HG02798 (cell line): ENCODE measurements around the gene ZNF593.

Experiments
- ATAC-seq: cut with Tn5 transposase; IDR thresholded peaks from one replicate; pipeline ENCODE4 v1.9.1; 2021; ENCODE audit warnings: mild to moderate bottlenecking; ENCODE audit not compliant: unreplicated experiment, poor library complexity

Gene ZNF593

DNA sequence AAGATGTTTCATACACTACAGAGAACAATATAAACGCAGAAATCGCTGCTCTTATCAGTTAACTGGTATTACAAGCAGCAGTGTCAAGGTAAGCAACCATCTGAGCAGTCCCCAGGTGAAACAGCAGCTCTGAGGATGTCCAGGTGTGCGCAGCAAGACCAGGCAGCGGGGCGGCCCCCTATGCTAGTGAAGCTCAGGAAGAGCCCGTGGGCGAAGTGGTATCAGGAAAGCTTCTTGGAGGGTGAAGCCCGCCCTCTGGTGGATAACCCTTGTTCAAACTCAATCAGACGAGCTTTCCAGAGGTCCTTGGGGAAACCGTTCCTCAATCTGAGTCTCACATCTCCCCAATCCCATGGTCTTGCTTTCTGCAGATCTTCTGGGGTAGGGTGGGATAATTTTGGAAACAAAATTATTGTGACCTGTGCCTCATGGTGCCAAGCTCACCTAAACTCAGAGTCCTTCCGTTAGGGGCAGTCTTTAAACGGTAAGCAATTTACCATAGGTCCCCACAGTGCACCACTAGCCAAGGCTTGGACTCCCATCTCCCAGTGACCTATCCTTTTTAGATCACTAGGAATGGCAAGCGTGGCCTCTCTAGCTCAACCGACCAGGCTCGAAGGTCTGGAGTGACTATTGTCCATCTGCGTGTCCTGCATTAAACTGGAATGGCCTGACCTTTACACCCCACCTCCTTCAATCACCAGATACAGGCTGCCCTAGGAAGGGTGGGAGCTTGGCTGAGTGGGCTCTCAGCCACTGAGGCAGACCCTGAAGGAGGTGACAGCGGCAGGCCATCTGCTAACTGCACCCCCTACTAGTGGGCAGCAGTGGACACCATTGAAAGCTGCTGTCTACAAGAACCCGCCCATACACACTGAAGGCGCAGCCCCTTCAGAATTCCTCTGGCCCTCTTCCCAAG lies 24.4 kb upstream of the ZNF593 start:
- ATAC-seq: peak; percentile 60

DNA sequence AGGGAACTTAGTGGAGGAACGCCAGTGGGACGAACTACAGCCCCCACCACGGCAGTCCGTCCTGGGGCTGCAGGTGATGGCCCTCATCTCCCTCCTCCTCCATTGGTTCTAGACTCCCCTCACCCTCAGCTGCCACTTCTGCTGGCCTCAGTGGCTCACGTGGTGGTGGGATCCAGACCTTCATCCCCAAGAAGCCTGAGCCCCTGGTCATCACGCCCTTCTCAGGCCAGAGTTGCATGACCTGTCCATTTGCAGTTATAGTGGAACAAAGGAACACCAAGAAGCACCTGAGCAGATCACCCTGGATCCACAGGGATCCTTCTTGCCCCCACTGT lies 23.8 kb upstream of the ZNF593 start:
- no peak for ATAC-seq

DNA sequence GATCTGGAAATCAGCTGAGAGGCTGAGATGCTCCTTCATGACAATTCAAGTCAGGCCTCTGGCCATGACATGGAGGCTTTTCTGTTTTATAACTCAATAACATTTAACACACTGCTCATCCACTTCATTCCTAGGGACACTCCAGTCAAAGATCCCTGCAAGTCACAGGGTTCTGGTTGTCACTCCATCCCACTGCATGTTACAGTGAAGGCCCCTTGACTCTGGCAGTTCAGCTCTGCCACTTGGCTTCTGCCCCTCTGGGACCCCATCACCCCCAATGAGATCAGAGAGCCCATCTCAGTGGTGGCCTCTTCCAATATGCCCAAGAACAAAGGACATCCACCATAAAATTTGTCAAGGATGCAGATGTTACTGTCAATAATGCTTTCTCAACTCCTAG lies 20.8 kb upstream of the ZNF593 start:
- ATAC-seq: no peak

DNA sequence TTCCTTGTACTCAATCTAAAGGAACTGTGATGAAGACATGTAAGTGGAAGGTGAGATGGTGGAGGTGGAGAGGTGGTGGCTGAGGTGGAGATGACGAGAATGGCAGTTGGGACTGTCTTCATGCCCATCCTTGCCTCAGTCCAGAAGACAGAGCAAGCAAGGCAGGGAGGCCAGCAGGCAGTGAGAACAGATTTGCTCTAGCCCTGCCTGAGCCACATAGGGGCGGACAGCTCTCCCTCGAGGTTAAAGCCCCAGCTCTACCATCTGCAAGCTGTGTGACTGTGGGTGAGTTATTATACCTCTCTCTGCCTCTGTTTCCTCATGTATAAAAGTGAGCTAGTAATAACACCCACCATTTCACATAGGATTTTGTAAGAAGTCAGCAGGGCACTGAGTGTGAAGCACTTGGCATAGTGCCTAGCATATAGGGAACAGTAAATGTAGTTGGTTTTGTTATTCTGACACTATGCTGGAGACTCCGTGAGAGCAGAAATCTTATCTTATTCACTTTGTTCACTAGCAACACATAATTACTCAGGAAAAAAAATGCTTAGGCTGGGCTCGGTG lies 15.7 kb upstream of the ZNF593 start:
- no peak for ATAC-seq

DNA sequence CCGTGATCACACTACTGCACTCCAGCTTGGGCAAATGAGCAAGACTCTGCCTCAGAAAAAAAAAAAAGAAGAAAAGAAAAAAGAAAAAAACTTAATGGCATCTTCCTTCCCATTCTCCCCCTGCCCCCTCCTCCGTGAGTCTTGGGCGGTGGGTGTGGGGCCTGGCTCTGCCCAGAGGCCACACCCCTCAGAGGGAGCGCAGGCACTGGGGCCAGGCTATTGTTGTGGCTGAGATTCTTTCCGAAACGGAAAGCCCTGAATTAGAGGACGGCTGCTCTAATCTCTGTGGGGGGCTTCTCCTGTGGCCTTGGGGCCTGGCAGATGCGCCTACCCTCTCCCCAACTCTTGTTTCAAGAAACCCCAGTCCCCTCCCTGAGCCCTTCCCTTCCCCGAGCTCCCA lies 15.0 kb upstream of the ZNF593 start:
- ATAC-seq: no peak

DNA sequence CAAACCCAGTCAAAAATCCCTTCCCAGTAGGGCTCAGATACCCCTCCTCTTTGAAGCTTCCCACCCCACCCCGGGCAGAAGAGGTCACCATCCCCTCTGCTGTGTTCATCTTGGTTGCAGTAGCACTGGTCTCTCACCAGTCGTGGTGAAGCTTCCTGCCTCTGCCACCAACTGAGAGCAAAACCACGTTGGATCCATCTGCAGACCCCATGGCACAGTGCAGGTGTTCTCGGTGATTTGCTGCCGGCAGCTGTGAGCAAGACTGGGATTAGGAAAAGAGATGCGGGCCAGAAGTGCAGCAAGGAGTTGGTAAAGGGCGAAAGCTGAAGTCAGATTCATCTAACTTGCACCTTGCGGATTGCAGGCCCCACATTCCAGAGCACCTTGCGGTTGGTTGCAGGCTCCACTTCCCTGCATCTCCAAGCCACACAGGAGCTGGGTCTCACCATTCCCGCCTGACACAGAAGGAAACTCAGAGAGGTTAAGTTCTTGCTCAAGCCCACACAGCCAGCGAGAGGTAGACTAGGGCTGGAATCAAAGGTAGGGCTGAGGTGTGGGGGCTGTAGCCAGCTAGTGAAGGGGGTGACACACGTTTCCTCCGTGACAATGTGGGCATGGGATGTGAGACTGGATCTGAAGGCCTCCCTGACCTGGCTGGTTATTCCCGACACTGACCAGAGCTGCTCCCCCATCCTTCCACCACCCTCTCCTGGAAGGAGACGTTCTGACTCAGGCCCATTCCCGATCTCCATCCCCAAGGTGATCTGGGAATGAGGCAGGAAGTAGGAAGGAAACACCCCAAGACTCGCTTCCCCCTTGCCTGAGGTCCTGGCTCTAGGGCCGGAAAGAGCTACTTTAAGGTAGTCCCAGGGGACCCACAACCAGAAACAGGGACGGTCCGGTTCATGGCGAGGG lies 14.1 kb upstream of the ZNF593 start:
- ATAC-seq: no peak

DNA sequence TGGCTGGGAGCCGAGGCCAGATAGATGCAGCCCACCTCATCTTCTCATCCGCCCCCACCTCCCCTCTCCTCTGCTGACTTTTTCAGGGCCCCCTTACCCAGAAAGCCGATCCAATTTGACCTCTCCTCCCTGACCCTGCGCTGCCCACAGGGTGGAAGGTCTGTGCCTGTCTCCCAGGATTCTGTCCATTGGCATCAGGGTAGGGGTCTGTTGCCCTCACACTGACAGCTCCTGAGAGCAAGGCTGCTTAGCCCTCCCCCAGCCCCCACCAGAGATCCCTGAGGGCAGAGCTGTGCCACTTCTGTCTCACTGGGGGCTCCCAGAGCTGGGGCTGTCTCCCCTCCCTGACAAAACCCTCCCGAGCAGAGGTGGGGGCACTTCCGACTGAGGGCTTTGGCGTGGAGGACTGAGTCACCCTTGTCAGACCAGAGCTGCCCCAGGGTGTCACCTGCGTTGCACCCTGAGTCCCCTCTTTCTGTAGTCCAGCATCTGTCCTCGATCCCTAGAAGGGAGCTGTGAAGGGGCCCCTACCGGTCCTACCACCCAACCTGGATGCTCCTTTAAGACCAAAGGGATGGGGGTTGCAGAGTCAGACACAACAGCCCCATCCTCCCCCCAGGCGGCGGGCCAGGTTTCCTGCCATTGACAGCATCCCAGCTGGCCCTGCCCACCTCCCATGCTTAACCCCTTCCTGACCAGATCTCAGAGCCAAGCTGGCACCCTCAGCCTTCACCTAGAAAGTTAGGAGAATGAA lies 13.2 kb upstream of the ZNF593 start:
- no peak for ATAC-seq

DNA sequence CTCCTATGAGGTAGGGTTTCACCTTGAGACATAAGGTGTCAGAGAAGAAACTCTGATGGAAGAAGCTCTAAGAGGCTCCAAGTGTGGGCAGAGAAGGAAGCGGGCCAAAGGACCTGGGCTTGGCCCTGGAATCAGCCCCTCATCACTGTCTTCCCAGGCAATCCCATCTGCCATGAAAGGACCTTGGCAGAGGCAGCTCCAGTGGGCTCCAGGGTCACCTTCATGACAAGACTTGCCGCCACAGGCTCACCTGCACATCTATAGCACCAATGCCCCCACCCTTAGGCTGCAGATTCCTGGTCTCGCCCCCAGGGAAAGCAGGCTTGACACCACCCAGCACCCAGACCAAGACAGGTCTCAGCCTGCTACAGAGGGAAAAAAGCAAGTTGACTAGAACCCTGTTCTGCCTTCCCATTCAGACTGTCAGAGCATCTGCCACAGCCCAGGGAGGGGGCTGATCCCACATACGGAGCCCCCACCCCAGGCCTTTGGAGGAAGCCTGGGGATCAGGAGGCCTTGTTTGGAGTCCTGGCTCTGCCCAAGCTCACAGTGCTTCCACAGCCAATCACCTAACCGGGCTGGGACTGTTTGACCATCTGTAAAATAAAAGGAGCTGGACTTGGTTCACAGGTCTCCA lies 11.3 kb upstream of the ZNF593 start:
- ATAC-seq: no peak

DNA sequence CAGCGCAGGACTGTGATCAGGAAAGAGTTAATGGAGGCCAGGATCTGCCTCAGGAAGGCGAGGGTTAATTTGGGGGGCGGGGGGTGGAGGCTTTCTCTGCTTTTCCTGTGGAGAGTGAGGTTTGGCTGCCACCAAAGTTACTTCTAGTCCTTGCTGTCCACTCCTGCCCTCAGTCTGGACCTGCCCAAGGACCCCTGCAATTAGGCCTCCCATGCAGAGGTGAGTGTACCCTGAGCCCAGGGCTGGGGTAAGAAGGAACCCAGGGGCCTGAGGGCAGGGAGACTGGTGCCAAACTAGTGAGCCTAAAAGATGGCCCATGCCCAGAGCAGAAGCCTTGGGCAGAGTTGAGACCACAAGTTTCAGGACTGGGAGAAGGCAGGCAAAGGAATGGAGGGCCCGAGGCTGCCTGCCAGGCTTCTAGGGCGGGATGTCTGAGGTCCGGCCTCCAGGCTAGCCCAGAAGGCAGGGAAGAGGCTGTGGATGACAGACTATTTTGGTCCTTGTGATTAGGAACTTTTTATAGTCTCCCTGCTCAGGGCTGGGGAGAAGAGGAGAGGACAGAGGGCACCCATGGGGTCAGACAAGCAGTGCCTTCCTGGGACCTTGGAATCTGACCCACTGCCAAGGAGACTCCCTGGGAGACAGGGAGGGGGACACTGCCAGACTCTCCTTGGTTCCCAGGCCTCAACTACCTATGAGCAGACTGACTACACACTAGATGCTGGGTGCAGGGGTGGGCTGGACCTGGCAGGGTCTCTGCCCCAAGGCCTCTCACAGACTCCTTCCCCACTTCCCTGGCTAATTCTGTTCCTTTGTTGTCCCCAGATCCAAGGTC lies 10.6 kb upstream of the ZNF593 start, which contains the start of gene FAM110D:
Gene FAM110D (plus strand): TSS at position 172 of the 835 bp plus-strand sequence. CDS start 2,213 bp downstream, outside the sequence.
- no peak for ATAC-seq

DNA sequence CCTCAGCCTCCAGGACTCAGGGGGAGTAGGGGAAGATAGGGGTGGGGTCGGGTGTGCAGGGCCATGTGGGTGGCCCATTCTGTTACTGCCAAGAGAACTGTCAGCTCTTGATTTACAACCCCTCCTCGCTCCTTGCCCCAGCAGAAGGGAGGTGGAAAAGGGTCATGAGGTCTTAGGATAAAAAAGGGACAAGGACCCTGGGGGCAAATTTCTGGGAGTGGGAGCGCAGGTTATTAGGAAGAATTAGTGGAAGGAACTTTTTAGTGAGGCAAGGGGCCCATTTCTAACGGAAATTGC lies 10.0 kb upstream of the ZNF593 start:
- no peak for ATAC-seq

DNA sequence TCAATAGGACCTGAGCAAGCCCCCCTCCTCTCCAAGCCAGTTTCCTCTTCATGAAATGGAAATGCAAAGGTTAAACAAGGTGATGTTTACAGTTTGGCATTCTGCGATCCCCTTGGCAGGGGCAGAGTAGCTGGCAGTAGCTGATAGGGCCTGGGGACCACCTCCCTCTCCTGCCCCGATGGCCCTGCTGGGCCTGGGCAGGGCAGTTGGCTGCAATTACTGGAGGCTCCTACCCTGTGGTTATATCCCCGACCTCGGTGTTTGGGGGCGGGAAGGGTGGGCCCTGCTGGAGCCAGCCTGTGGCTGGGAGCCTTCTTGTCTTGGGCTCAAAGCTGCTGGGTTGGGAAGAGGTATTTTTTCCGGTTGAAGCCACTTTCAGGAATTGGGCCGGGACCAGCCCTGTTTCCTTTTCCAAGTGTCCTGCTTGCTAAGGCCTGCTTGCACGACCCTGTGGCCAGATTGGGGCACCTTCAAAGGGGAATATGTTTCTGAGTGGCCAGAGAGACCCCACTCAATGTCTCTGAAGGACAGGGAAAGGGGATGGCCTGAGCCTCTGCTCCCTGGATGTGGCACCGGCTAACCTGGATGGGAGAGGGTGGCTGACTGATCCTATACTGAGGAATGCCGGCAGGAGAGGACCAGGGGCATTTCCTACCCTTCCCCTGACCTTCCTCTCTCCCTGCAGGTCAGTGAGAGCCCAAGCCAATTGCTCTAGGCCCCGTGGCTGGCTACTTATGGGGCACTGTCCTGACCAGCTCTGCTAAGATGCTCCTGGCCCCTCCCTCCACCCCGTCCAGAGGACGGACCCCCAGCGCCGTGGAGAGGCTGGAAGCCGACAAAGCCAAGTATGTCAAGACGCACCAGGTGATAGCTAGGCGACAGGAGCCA lies 8.9 kb upstream of the ZNF593 start:
- ATAC-seq: no peak

DNA sequence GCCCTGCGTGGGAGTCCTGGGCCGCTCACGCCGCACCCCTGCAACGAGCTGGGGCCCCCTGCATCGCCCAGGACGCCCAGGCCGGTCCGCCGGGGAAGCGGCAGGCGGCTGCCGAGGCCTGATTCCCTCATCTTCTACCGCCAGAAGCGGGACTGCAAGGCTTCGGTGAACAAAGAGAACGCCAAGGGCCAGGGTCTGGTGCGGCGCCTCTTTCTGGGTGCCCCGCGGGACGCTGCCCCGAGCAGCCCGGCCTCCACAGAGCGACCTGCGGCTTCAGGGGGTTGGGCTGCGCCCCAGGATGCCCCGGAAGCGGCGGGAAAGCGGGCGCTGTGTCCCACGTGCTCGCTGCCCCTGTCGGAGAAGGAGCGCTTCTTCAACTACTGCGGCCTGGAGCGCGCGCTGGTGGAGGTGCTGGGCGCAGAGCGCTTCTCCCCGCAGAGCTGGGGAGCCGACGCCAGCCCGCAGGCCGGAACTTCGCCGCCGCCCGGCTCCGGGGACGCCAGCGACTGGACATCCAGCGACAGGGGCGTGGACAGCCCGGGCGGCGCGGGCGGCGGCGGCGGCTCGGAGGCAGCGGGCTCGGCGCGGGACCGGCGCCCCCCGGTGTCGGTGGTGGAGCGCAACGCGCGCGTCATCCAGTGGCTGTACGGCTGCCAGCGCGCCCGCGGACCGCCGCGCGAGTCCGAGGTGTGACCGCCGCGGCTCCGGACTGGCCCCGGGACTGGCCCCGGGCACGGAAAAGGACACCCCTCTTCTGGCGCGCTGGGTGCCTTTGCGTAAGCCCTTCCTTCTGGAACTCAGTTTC lies 8.1 kb upstream of the ZNF593 start:
- ATAC-seq: no peak

DNA sequence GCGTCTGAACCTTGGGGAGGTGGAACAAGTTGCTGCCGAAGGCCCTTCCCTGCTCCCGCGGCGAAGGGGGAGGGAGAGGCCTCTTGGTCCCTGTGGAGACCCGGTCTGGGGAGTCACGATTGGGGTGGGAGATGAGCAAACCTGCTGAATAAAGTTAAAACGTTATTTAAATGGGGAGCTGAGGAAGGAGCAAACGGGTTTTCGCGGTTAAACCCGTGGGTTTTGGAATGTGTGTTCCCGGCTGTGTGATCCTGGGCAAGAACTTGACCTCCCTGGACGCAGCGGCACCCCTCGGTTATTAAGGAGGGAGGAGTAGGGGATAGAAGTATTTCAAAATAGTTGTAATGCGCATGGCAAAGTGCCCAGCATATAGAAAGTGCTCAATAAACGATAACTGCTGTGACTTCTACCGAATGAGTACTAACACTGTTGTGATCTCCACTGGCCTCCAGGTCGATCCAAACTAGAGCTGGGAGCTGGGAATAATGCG lies 7.4 kb upstream of the ZNF593 start:
- ATAC-seq: no peak

DNA sequence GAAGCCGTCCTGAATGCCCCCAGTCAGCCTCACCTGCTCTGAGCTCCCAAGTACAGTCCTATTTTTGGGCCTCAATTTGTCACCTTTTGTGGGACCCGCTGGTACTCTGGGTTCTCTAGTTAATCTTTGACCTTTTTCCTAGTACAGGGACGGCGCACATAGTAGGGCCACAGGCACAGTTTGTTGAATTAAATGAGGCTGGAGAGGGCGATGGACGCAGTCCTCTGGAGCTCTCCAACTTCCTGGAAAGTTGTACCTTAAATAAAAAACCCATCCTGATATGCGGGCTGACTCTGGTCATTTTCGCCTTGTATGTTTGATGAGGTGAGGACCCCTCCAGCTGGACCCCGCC lies 6.0 kb upstream of the ZNF593 start:
- no peak for ATAC-seq

DNA sequence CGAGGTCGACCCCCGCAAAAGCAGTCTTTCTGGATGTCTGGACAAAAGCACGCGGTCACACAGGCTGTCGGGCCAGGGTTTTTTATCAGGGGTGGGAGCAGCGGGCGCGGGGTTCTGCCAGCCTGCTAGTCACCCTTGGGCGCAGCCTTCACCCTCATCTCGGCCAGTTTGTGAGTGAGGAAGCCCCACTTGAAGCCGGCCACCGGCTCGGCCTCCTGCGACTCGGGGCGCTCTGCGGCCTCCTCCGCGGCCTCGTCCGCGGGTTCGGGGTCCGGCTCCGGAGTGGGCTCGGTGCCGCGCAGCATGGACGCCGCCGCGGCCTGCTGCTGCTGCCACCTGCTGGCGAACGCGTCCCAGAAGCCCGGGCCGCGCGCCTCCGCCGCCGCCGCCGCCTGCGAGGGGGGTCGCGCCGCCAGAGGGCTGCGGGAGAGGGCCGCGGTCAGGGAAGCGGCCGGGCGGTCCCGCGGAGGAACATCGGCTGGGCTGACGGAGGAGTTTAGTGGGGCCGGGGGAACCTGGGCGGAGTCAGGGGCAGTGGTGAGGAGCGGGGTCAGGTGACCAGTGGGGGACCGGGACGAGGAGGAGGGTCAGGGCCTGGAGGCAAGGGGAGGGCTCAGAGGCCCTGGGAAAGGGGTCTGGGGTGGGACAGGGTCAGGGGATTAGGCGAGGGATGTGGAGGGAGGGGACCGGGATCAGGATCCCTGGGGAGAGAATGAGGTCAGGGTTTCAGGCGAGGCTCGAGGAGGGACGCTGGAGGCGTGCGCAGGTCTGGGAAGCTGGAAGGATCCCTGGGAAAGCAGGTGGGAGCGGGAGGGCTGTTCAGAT lies 5.5 kb upstream of the ZNF593 start:
- ATAC-seq: no peak
